Activated T-cell treated with anti-CD3 and anti-CD28 coated beads, Interleukin-2, amount 50 U/mL, for 1 hour (primary cell): ENCODE measurements around the gene IL4R.

Experiments
- DNase-seq: peaks from one replicate; pipeline ENCODE4 v3.0.0-alpha.2; 2020

IL4R gene

DNA sequence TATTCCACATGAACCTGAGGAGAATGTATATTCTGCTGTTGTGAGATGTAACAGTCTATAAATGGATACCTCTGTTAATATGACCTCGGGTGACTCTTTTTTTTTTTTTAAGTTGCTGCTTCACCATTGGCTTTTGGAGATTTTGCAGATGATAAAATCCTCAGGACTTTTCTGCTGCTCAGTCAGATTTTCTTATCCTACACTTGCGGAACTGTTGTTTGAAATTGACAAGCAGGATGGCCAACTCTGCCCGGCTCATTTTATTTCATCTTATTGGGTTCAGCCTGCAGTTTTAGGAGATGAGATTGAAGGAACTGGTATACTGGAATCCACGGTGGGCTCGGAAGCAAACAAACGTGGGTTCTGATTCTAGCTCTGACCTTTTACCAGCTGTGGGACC is 19.3 kb downstream of the IL4R start:
- no peak for DNase-seq

DNA sequence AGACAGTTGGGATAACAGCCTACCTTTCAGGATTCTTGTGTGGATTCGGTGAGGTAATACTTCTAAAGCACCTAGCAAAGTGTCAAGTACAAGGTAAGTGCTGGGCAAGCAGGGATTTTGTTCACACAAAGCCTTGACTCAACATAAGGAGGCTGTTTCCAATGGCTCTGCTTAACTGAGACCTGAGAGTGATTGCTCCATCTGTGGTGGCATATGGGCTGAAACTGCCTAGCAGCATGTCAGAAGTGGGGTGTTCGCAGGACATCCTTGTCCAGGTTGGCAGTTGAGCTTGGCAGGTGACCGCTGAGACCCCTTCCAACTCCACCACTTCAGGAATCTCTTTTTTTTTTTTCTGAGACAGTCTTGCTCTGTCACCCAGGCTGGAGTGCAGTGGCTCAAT is 19.8 kb downstream of the IL4R start:
- DNase-seq: no peak

- no peak for DNase-seq
Measured at GRCh38 chr16:27334192-27334764, 20.5 kb downstream of the IL4R start.

DNA sequence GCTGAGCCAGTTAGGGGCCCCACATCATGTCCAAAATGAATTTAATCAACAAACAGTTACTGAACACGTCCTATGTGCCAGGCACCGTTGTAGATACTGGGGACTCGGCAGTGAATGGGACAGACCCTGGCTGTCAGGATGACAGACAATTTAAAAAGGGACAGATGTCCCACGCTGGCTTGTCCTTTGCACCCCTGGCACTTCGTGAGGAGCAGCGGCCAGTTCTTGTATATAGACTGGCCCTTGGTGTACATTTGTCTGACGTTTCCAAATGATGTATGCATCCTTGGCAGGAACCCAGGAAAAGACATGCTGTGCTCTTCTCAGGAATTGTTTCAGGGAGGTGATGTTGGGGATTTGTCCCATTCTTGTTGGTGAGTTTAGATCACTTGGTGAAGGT is 21.1 kb downstream of the IL4R start:
- DNase-seq: no peak

DNA sequence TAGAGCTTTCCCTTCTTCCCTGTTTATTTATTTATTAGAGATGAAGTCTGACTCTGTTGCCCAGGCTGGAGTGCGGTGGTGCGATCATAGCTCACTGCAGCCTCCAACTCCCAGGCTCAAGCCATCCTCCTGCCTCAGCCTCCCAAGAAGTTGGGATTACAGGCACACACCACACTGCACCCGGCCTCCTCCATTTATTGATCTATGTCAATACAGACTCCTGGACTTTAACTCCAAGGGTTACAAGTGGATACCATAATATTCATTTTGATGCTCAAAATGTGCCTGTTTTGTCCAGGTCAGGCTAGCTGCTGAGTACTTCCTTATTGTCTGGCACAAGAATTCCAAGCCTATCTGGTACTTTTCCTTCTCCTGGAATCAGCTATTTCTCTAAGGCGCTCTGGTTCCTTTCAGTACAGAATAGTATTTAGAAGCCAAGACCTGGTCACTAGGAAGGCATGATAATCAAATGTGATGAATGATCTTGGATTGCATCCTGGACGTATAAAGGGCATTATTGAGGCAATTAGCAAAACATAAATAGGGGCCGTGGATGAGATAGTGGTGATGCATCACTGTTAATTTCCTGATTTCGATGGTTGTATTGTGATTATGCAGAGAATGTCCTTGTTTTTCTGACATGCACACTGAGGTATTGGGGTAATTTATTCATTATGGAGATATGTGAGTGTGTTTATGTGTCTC is 21.7 kb downstream of the IL4R start:
- no peak for DNase-seq

DNA sequence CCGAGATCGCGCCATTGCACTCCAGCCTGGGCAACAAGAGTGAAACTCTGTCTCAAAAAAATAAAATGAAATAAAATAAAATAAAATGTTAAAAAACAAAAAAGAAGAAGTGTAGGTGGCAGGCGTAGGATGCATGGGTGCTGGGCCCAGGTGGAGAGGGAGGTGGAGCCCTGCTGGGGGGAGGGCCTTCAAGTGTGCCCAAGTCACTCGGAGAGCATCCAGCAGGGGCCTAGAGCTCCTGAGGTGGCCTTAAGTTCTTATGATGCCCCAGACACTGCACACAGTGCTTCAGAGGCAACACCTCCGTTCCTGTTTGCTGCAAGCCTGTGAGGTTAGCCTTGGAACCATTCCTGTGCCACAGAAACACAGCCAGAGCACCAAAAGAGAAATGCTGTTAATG is 23.2 kb downstream of the IL4R start:
- no peak for DNase-seq

DNA sequence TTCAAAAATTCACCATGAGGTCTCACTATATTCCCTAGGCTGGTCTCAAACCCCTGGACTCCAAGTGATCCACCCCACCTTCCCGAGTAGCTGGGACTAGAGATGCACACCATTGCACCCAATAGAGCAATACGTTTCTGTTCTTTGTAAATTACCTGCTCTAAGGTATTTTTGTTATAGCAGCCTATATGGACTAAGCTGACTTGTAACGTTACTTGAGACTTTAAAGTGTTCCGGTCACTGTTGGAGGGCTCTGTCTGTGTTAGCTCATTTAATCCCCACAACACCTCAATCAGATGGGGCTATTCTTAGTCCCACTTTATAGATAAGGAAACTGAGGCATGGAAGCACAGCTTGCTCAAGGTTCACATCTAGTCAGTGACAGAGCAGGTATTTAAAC is 25.4 kb downstream of the IL4R start:
- no peak for DNase-seq

GRCh38 chr16:27340654-27341053 is 26.9 kb downstream of the IL4R start:
- DNase-seq: no peak

- no peak for DNase-seq
Measured at GRCh38 chr16:27341549-27341948, 27.8 kb downstream of the IL4R start.

GRCh38 chr16:27341971-27342370 is 28.2 kb downstream of the IL4R start:
- DNase-seq: no peak

DNA sequence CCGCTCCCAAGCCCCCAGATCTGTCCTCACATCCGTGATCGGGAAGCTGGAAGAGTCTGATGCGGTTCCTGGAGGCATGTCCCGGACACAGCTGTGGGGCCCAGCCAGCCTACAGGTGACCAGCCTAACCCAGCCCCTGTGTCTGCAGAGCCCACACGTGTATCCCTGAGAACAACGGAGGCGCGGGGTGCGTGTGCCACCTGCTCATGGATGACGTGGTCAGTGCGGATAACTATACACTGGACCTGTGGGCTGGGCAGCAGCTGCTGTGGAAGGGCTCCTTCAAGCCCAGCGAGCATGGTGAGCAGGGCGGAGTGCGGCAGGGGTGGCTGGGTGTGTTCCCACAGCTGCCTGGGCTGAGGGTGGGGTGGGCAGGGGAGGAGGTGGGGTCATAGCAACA is 30.9 kb downstream of the IL4R start:
- DNase-seq: no peak

GRCh38 chr16:27345201-27345600 is 31.4 kb downstream of the IL4R start:
- no peak for DNase-seq

- no peak for DNase-seq
Measured at GRCh38 chr16:27346819-27347218, 33.0 kb downstream of the IL4R start.

GRCh38 chr16:27347930-27348685 is 34.3 kb downstream of the IL4R start:
- DNase-seq: no peak

- DNase-seq: no peak
Measured at GRCh38 chr16:27349276-27349675, 35.5 kb downstream of the IL4R start.

GRCh38 chr16:27350006-27350405 is 36.2 kb downstream of the IL4R start:
- DNase-seq: no peak

DNA sequence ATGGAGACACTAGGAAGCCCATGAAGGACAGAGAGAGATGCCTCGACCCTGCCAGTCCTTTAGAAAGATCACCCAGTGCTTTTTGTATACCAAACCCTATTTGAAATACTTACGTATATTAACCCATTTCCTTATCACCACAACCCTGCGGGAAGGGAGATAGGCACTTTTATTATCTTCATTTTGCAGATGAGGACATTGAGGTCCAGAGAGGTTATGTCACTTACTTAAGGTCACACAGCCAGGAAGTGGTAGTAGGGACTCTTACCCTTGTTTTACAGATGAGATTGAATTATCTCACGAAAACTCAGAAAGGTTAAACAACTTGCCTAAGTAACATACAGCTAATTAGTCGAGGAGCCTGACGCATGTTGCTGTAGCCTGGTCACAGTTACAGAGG is 38.2 kb downstream of the IL4R start:
- no peak for DNase-seq

GRCh38 chr16:27353853-27354252 is 40.1 kb downstream of the IL4R start:
- DNase-seq: no peak

DNA sequence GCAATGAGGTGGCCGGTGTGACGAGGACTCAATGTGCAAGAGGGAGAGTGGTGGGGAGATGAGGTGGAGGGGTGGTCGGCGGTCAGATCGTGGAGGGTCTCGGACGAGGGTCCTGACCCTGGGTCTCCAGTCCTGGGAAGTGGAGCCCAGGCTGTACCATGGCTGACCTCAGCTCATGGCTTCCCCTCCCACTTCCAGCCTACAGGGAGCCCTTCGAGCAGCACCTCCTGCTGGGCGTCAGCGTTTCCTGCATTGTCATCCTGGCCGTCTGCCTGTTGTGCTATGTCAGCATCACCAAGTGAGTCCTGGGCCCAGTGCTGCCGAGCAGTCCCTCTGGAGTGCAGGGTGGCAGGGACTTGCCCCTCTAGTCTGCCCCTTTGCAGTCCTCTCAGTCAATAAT is 41.8 kb downstream of the IL4R start:
- peak; percentile 61 for DNase-seq

GRCh38 chr16:27356794-27357193 is 43.0 kb downstream of the IL4R start:
- DNase-seq: no peak

DNA sequence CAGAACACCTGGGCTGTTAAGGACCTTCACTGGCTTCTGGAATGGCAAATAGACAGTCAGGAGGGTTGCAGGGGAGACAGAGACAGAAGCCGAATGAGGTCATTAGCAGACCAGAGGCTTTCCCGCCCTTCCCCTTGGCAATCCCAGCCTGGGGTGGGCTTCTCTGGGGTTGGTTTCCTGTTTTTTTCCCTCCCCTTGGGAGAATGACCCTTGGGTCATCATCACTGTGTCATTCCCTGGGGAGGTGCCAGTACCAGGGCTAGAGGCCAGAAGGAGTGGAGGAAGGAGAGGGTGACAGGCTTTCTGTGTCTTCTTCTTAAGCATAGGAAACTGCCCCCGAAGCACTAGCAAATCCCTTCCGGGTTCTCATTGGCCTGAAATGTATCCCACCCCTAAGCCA is 45.3 kb downstream of the IL4R start:
- DNase-seq: no peak

DNA sequence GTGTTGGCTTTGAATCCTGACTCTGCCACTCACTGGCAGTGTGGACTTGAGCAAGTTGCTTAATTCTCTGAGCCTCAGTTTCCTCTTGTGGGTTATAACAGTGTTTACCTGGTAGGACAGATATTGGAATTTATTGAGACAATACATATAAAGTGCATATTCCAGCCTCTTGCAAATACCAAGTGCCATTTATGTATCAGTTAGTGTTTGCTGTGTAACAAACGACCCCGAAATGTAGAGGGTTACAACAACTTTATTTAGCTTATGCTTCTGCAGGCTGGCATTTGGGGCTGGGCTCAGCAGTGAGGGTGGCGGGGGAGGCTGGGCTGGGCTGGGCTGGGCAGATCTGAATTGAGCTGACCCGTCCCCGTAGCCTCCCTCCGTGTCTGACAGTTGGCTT is 45.8 kb downstream of the IL4R start:
- no peak for DNase-seq

GRCh38 chr16:27361987-27362386 is 48.2 kb downstream of the IL4R start:
- no peak for DNase-seq

DNA sequence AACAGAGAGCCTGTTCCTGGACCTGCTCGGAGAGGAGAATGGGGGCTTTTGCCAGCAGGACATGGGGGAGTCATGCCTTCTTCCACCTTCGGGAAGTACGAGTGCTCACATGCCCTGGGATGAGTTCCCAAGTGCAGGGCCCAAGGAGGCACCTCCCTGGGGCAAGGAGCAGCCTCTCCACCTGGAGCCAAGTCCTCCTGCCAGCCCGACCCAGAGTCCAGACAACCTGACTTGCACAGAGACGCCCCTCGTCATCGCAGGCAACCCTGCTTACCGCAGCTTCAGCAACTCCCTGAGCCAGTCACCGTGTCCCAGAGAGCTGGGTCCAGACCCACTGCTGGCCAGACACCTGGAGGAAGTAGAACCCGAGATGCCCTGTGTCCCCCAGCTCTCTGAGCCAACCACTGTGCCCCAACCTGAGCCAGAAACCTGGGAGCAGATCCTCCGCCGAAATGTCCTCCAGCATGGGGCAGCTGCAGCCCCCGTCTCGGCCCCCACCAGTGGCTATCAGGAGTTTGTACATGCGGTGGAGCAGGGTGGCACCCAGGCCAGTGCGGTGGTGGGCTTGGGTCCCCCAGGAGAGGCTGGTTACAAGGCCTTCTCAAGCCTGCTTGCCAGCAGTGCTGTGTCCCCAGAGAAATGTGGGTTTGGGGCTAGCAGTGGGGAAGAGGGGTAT is 48.9 kb downstream of the IL4R start:
- DNase-seq: no peak
